SK-N-SH treated with all-trans-retinoic acid at 6 μM for 48 hours (cell line): ENCODE data around the gene IBSP.

ENCODE experiments used
- ATAC-seq: fragments of 200-7000 bp; cut with Tn5 transposase; 3 replicates; pipeline ENCODE4 v1.9.1; 2020; ENCODE audit warnings: mild to moderate bottlenecking, moderate library complexity
- ARNTL ChIP-seq: fragments of 450-650 bp; formaldehyde crosslinking; IDR thresholded peaks from 2 replicates; pipeline ENCODE4 v1.5.0; 2020; ENCODE audit warnings: low read depth, mild to moderate bottlenecking, moderate library complexity, borderline replicate concordance
- BACH2 ChIP-seq: fragments of 250-450 bp; sonication (Bioruptor Pico); IDR thresholded peaks from 2 replicates; pipeline ENCODE4 v1.9.0; 2021; ENCODE audit warnings: mild to moderate bottlenecking, borderline replicate concordance
- CREB5 ChIP-seq: fragments of 250-450 bp; sonication (Bioruptor Pico); IDR thresholded peaks from 2 replicates; pipeline ENCODE4 v1.5.1; 2020; ENCODE audit warnings: low read depth, mild to moderate bottlenecking, moderate library complexity
- CSDC2 ChIP-seq: fragments of 250-450 bp; sonication (Bioruptor Pico); IDR thresholded peaks from 2 replicates; pipeline ENCODE4 v1.5.0; 2020; ENCODE audit warnings: mild to moderate bottlenecking, moderate library complexity
- ESRRG ChIP-seq: fragments of 250-450 bp; sonication (Bioruptor Pico); IDR thresholded peaks from 2 replicates; pipeline ENCODE4 v1.6.1; 2021; ENCODE audit warnings: mild to moderate bottlenecking
- GLIS3 ChIP-seq: fragments of 250-450 bp; sonication (Bioruptor Pico); IDR thresholded peaks from 2 replicates; pipeline ENCODE4 v1.5.0; 2020; ENCODE audit warnings: mild to moderate bottlenecking, moderate library complexity
- ISL1 ChIP-seq: fragments of 250-450 bp; sonication (Bioruptor Pico); IDR thresholded peaks from 2 replicates; pipeline ENCODE4 v2.1.2; 2022; ENCODE audit warnings: mild to moderate bottlenecking, moderate library complexity
- OSR1 ChIP-seq: fragments of 250-450 bp; sonication (Bioruptor Pico); IDR thresholded peaks from 2 replicates; pipeline ENCODE4 v1.8.0; 2022; ENCODE audit warnings: moderate library complexity, mild to moderate bottlenecking, inconsistent platforms
- PATZ1 ChIP-seq: fragments of 250-450 bp; sonication (Bioruptor Pico); IDR thresholded peaks from 2 replicates; pipeline ENCODE4 v1.8.0; 2020; ENCODE audit warnings: mild to moderate bottlenecking, moderate library complexity, borderline replicate concordance
- POU6F1 ChIP-seq: fragments of 250-450 bp; sonication (Bioruptor Pico); IDR thresholded peaks from 2 replicates; pipeline ENCODE4 v1.8.0; 2021; ENCODE audit warnings: low read depth, mild to moderate bottlenecking, moderate library complexity, borderline replicate concordance
- RARB ChIP-seq: fragments of 250-450 bp; sonication (Bioruptor Pico); IDR thresholded peaks from 2 replicates; pipeline ENCODE4 v1.8.0; 2021; ENCODE audit warnings: mild to moderate bottlenecking, moderate library complexity
- TCF4 ChIP-seq: fragments of 250-450 bp; sonication (Bioruptor Pico); IDR thresholded peaks from 2 replicates; pipeline ENCODE4 v1.8.0; 2021; ENCODE audit warnings: mild to moderate bottlenecking, moderate library complexity, borderline replicate concordance
- TOX ChIP-seq: fragments of 250-450 bp; sonication (Bioruptor Pico); IDR thresholded peaks from 2 replicates; pipeline ENCODE4 v1.8.0; 2021; ENCODE audit warnings: mild to moderate bottlenecking, moderate library complexity, borderline replicate concordance
- TSHZ2 ChIP-seq: fragments of 250-450 bp; sonication (Bioruptor Pico); IDR thresholded peaks from 2 replicates; pipeline ENCODE4 v1.5.0; 2020; ENCODE audit warnings: mild to moderate bottlenecking, moderate library complexity
- ZC3H10 ChIP-seq: fragments of 250-450 bp; sonication (Bioruptor Pico); IDR thresholded peaks from 2 replicates; pipeline ENCODE4 v1.5.1; 2021; ENCODE audit warnings: mild to moderate bottlenecking, moderate library complexity
- ZFP3 ChIP-seq: fragments of 250-450 bp; sonication (Bioruptor Pico); IDR thresholded peaks from 2 replicates; pipeline ENCODE4 v1.5.0; 2020; ENCODE audit warnings: mild to moderate bottlenecking, moderate library complexity
- ZNF70 ChIP-seq: fragments of 450-650 bp; formaldehyde crosslinking; IDR thresholded peaks from 2 replicates; pipeline ENCODE4 v1.5.0; 2020; ENCODE audit warnings: mild to moderate bottlenecking, moderate library complexity
- ZNF8 ChIP-seq: fragments of 450-650 bp; formaldehyde crosslinking; IDR thresholded peaks from 2 replicates; pipeline ENCODE4 v1.5.0; 2020; ENCODE audit warnings: mild to moderate bottlenecking, moderate library complexity

Gene IBSP

GRCh38 chr4:87803421-87803820 lies 4.1 kb downstream of the IBSP start:
- no peak for ATAC-seq
- TF ChIP-seq ISL1 (CRISPR knock-in tag) (no peak), GLIS3 (no peak), ZFP3 (CRISPR knock-in tag) (no peak), ARNTL (CRISPR knock-in tag) (no peak), PATZ1 (CRISPR knock-in tag) (no peak), TOX (CRISPR knock-in tag) (no peak), TCF4 (CRISPR knock-in tag) (no peak), OSR1 (CRISPR knock-in tag) (no peak), BACH2 (CRISPR knock-in tag) (no peak), ZNF8 (no peak), ESRRG (CRISPR knock-in tag) (no peak), ZNF70 (CRISPR knock-in tag) (no peak), CREB5 (CRISPR knock-in tag) (no peak), ZC3H10 (CRISPR knock-in tag) (no peak), CSDC2 (CRISPR knock-in tag) (no peak), TSHZ2 (CRISPR knock-in tag) (no peak)
- TF ChIP-seq, all 23 proteins: peak for 0

- TF ChIP-seq ZC3H10 (CRISPR knock-in tag) (no peak), POU6F1 (CRISPR knock-in tag) (no peak), BACH2 (CRISPR knock-in tag) (no peak), ESRRG (CRISPR knock-in tag) (no peak), PATZ1 (CRISPR knock-in tag) (no peak), ZNF70 (CRISPR knock-in tag) (no peak), TOX (CRISPR knock-in tag) (no peak), ZNF8 (no peak), OSR1 (CRISPR knock-in tag) (no peak), TCF4 (CRISPR knock-in tag) (no peak), RARB (CRISPR knock-in tag) (no peak), CREB5 (CRISPR knock-in tag) (no peak), ISL1 (CRISPR knock-in tag) (no peak), ARNTL (CRISPR knock-in tag) (no peak), CSDC2 (CRISPR knock-in tag) (no peak)
These were observed 5.5 kb downstream of the IBSP start for GRCh38 chr4:87804871-87805270.

More at GRCh38 chr4:87804871-87805270, 5.5 kb downstream of the IBSP start:
- ATAC-seq, result no peak
